Inferior parietal cortex (tissue), 1 donor: ENCODE measurements around the gene EDNRB.
"Not testable (repeated sequence)": the region's sequence is repeated elsewhere in the genome, so short reads cannot be mapped to it uniquely, and the experiment has no call there.

Source experiments
- DNase-seq: peaks from one replicate; pipeline ENCODE4 v3.0.0-alpha.2; 2016; ENCODE audit errors: extremely low spot score

The EDNRB gene

DNA sequence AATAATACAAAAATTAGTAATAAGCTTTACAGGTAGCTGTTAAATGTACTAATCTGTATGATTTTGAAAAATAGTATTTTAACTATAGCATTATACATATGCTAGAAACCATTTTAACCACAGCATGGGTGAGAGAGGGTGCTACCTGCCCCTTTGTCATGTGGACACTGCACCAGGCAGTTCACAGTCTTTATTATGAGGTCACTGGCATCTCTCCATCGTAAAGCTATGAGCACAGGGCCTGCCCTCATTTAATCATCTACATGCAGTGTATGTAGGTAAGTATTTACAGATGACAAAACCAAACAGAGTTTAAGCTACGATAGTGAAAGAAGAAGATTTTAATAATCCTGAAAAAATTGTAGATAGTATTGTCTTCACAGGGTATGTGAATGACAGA, 21.7 kb downstream of the EDNRB start:
- no peak for DNase-seq

GRCh38 chr13:77896536-77896935, 22.1 kb downstream of the EDNRB start:
- DNase-seq, result no peak

- no peak for DNase-seq
Measured at GRCh38 chr13:77894743-77895142, 23.9 kb downstream of the EDNRB start.

- DNase-seq, result no peak
Measured at GRCh38 chr13:77893066-77893465, 25.6 kb downstream of the EDNRB start.

GRCh38 chr13:77892491-77892890, 26.1 kb downstream of the EDNRB start:
- no peak for DNase-seq

GRCh38 chr13:77891486-77891885, 27.1 kb downstream of the EDNRB start:
- DNase-seq, result no peak

- no peak for DNase-seq
Measured at GRCh38 chr13:77891041-77891440, 27.6 kb downstream of the EDNRB start.

DNA sequence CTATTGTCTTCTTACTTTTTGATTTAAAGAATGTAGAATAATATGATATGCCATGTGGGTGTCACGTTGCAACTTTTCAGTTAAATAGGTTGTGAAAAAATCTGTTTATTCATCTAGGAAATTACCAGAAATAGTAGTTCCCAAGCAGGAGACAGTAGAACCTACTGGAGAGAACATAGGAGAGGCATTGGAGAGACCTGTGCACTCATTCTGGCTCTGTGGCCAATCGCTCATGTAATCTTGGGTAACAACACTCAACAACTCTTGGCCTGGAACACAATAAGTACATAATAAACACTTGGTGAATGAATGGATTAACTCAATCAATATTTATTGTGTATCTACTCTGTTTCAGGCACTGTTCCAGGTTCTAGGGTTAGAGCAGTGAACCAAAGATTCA, 35.3 kb downstream of the EDNRB start:
- no peak for DNase-seq

- DNase-seq, result no peak
Measured at GRCh38 chr13:77878190-77878589, 40.4 kb downstream of the EDNRB start.

GRCh38 chr13:77876176-77876575, 42.5 kb downstream of the EDNRB start:
- DNase-seq, result no peak

DNA sequence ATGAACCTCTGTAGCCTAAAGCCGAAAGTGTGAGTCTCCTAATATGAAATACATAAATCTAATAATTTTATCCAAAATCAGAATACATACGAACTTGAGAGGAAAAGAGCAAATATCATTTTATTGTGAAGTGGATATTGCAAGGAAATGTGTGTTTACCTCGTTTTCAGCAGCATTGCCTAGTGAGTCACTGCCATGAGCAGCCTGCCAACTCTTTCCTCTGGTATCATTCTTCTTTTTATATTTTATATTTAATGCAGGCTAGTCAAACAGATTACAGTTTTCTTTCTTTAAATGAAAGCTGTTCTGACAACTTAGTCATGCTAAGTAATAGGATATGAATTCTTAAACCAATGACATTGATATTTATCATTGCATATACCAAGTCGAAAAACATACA, 44.2 kb downstream of the EDNRB start:
- DNase-seq, result no peak

- DNase-seq, result no peak
Measured at GRCh38 chr13:77872995-77873394, 45.6 kb downstream of the EDNRB start.

DNA sequence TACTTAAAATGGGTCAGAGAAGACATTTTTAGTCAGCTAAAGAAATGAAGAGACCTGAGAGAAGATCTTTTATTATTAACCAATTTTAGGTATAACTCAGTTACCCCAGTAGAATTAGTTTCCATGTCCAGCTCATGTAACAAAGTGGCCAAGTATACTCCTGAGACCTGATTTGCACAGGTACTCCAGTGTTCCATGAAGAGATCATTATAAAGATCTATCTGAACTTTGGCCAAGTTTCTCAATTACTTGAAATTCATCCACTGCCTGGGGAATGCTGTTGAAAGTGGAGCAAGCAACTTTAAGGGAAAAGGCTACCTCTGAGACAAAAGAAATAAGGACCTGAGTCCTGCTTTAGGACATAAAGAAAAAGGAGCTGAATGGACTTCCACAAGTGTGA, 47.0 kb downstream of the EDNRB start:
- DNase-seq, result no peak

DNA sequence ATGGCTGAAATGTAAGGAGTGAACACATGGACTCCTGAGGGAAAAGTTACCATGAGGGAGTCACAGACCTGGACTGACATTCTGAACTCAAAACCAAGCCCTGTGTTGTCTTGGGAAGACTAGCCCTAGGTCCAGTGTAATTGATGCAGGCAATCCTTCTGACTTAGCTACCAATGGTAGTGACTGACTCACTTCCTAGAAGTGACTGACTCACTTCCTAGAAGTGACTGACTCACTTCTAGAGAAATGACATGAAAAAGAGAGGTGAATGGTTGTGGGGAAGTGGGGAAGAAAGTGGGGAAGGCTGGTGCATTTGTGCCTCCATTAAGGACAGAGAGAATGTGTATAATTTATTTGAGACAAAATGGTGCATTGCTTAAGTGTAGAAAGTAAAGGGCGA, 49.9 kb downstream of the EDNRB start:
- no peak for DNase-seq

GRCh38 chr13:77866971-77867370, 51.7 kb downstream of the EDNRB start:
- no peak for DNase-seq

DNA sequence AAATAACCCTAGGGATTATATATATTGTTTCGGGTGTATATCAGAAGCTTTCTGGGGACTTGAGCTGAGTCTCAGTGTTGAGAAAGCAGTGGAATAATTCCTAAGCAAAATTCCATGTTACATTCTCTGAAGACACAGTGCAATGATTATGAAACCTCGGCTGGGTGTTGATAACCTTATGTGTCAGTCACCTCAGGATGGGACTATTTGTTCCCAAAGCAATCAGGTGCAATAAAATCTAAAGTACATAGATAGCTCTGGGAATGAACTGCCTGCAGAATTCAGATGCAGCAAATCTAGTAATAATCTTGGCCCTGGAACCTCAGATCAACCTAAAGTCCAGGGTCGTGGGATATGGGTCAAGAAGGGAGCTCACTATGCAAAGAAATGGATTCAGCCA, 53.0 kb downstream of the EDNRB start:
- no peak for DNase-seq

GRCh38 chr13:77863144-77863543, 55.5 kb downstream of the EDNRB start:
- no peak for DNase-seq

DNA sequence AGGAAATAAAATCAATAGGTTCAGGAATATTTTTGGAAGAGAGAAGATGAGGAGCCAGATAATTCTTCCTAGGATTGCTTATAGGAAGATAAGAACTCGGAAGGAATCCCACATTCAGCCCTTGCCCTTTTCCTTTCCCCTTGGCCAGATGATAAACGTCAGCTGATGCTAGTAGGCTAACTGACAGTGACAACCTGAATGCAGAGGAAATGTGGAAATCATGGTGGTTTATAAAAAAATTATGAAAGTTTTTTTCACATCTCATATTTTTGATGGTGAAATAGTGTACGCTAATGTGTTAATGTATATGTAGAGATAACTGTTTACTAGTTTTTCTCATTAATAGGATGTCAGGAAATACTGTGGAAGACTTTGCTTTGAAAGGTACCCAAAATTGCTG, 56.9 kb downstream of the EDNRB start:
- DNase-seq, result no peak

DNA sequence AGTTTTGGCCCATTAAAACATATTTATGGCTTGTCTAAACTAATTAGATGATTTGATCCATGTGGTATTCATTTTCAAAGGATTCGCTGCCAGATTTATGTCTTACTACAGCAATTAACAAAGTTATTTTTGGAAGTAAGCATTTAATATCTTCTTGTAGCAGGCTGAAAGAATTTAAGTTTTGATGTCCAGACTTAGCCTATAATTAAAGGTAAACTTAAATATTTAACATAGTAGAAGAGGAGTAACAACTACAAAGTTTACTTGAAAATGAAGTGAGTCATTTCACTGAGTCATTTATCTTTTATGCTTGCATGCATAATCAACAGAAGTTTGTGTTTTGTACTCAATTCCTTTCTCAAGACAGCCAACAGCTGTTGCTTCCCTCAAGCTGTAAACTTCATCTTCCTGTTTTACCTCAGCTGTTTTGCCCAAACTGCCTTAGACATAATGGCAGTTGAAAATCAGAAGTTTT, 58.1 kb downstream of the EDNRB start:
- no peak for DNase-seq

- no peak for DNase-seq
Measured at GRCh38 chr13:77859450-77859849, 59.2 kb downstream of the EDNRB start.

GRCh38 chr13:77857531-77858209, 61.0 kb downstream of the EDNRB start:
- DNase-seq, result no peak

DNA sequence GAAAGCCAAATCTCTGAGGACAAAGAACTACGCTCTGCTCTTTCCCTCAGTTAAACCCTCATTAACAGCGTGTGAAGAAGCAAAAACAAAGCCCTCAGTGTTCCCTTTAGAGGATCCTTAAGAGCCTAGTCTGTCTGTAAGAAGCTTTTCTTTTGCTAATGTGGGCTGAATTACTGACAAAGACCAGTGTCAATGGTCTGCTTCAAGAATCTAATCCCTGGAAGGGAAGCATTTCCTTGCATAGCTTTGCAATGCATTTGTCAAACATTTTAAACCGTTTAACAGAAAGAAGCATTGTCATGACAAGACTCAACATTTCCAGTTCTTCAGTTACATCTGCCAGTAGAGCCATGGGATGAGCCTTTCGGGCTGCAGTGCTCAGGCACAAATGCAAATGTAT, 64.9 kb downstream of the EDNRB start:
- DNase-seq, result peak; percentile 32

- DNase-seq, result not testable (repeated sequence)
Measured at GRCh38 chr13:77848050-77848449, 70.6 kb downstream of the EDNRB start.

DNA sequence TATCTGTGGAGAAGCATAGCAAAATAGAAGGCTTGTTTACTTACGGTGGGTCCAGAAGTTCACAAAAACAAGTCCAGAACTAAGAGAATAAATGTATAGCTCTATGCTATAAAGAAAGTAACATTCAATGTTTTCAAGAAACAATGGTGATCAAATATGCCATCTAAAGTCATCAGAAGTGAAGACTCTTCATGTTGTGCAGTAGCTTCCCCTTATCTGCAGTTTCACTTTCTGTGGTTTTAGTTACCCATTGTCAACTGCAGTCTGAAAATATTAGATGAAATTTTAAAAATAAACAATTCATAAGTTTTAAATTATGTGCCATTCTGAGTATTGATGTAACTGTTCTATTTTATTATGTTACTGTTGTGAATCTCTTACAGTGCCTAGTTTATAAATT, 72.5 kb downstream of the EDNRB start:
- DNase-seq, result no peak
